Measurements from ENCODE around the gene PRSS56.

DNA sequence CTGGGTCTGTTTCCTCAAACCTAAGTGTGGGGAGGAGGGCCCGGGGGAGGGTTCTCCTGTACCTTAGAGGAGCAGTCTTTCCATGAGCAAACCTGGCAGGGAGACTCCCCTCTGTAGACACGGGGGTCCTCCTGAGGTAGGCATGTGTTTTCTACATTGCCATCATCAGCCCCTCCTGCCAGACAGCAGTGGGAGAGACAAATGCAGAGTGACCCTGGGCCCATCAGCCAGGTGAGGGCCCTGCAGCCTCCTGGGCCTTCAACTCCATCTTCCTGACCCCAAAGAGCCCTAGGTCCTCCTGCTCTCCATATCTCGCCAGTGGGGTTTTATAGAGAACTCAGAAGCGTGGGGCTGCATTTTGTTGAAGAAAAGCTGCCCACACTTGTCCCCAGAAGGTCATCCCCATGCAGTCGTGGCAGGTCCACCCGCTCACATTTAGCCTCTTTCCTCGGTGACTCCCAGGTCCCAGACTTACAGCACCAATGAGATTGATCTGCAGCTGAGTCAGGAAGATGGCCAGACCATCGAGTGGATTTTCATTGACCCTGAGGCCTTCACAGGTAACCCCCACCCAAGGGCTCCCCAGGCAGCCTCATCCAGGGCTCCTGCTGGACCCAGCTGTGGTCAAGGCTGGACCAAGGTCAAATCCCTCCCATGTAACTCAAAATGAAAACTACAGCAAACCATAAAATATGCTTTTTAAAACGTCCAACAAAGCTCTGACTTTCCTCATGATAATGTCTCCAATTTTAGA lies 21.9 kb downstream of the PRSS56 start:
- TF ChIP-seq, protein P1, sequence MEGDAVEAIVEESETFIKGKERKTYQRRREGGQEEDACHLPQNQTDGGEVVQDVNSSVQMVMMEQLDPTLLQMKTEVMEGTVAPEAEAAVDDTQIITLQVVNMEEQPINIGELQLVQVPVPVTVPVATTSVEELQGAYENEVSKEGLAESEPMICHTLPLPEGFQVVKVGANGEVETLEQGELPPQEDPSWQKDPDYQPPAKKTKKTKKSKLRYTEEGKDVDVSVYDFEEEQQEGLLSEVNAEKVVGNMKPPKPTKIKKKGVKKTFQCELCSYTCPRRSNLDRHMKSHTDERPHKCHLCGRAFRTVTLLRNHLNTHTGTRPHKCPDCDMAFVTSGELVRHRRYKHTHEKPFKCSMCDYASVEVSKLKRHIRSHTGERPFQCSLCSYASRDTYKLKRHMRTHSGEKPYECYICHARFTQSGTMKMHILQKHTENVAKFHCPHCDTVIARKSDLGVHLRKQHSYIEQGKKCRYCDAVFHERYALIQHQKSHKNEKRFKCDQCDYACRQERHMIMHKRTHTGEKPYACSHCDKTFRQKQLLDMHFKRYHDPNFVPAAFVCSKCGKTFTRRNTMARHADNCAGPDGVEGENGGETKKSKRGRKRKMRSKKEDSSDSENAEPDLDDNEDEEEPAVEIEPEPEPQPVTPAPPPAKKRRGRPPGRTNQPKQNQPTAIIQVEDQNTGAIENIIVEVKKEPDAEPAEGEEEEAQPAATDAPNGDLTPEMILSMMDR (IDR thresholded peaks at IDR 0.05; ENCODE audit: poor library complexity, severe bottlenecking): no peak
- no peak for TF ChIP-seq EZH2 (IDR thresholded peaks at IDR 0.05; ENCODE audit: borderline replicate concordance, insufficient read depth, low read length, poor library complexity, severe bottlenecking)
- no peak for TF ChIP-seq POLR2AphosphoS5 (IDR thresholded peaks at IDR 0.05)
- no peak for TF ChIP-seq MXI1 (conservative IDR thresholded peaks at IDR 0.05; ENCODE audit: poor library complexity, severe bottlenecking)
- no peak for TF ChIP-seq SMC3 (conservative IDR thresholded peaks at IDR 0.05; ENCODE audit: poor library complexity)
- TF ChIP-seq, protein P2, sequence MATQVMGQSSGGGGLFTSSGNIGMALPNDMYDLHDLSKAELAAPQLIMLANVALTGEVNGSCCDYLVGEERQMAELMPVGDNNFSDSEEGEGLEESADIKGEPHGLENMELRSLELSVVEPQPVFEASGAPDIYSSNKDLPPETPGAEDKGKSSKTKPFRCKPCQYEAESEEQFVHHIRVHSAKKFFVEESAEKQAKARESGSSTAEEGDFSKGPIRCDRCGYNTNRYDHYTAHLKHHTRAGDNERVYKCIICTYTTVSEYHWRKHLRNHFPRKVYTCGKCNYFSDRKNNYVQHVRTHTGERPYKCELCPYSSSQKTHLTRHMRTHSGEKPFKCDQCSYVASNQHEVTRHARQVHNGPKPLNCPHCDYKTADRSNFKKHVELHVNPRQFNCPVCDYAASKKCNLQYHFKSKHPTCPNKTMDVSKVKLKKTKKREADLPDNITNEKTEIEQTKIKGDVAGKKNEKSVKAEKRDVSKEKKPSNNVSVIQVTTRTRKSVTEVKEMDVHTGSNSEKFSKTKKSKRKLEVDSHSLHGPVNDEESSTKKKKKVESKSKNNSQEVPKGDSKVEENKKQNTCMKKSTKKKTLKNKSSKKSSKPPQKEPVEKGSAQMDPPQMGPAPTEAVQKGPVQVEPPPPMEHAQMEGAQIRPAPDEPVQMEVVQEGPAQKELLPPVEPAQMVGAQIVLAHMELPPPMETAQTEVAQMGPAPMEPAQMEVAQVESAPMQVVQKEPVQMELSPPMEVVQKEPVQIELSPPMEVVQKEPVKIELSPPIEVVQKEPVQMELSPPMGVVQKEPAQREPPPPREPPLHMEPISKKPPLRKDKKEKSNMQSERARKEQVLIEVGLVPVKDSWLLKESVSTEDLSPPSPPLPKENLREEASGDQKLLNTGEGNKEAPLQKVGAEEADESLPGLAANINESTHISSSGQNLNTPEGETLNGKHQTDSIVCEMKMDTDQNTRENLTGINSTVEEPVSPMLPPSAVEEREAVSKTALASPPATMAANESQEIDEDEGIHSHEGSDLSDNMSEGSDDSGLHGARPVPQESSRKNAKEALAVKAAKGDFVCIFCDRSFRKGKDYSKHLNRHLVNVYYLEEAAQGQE (IDR thresholded peaks at IDR 0.05; ENCODE audit: borderline replicate concordance): no peak
- TF ChIP-seq RAD21 (conservative IDR thresholded peaks at IDR 0.05): no peak
- no peak for TF ChIP-seq EP300 (conservative IDR thresholded peaks at IDR 0.05; ENCODE audit: poor library complexity, severe bottlenecking)
- TF ChIP-seq TAF1 (IDR thresholded peaks at IDR 0.05; ENCODE audit: low read depth): no peak
